Tibial artery (tissue), 4 donors: ENCODE results near the gene ARL1.
A peak's percentile ranks its signal among the peaks of the same experiment; 100 is the strongest.

Source experiments
- DNase-seq, 2 donors: peaks; one replicate each; pipeline ENCODE4 v3.0.0-alpha.2; 2019
- H3K27ac ChIP-seq, 2 donors: fragments of 200-600 bp; sonication (generic) in 1 of 2; 1 replicate in 1 of 2; 2 replicates in 1 of 2; pipeline ENCODE4 v1.5.1; 2018 to 2019; ENCODE audit warnings: mild to moderate bottlenecking in 1 of 2
- H3K27me3 ChIP-seq, 2 donors: fragments of 200-600 bp; sonication (generic) in 1 of 2; one replicate each; pipeline versions ENCODE4 v1.5.1 to v1.6.0; 2016 to 2019
- H3K36me3 ChIP-seq, 3 donors: fragments of 200-600 bp; sonication (generic) in 2 of 3; one replicate each; pipeline ENCODE4 v1.5.1; 2016 to 2019; ENCODE audit warnings: mild to moderate bottlenecking in 2 of 3
- H3K4me1 ChIP-seq, 4 donors: fragments of 200-600 bp; sonication (generic) in 2 of 4; 1 replicate in 3 of 4; 2 replicates in 1 of 4; pipeline ENCODE4 v1.5.1; 2016 to 2019
- H3K4me3 ChIP-seq, 2 donors: fragments of 200-600 bp; sonication (generic) in 1 of 2; 1 replicate in 1 of 2; 2 replicates in 1 of 2; pipeline ENCODE4 v1.5.1; 2018 to 2019; ENCODE audit warnings: mild to moderate bottlenecking in 2 of 2
- H3K9me3 ChIP-seq, 3 donors: fragments of 200-600 bp; sonication (generic) in 1 of 3; one replicate each; pipeline ENCODE4 v1.5.1; 2016 to 2019
- intact Hi-C: fragments of 100-400 bp; cut with DNase I; formaldehyde crosslinking; loops from one replicate; pipeline ENCODE4 v1.15.0; 2023; ENCODE audit warnings: low total_unique reads
- TF ChIP-seq, protein P1 (sequence below), 2 experiments: fragments of 200-600 bp in 1 of 2; fragments of 450-650 bp in 1 of 2; IDR thresholded peaks; one replicate each; pipeline ENCODE4 v1.5.1; 2017 to 2019; ENCODE audit warnings: antibody characterized with exemption in 2 of 2, mild to moderate bottlenecking in 1 of 2, moderate library complexity in 1 of 2

The ARL1 gene

DNA sequence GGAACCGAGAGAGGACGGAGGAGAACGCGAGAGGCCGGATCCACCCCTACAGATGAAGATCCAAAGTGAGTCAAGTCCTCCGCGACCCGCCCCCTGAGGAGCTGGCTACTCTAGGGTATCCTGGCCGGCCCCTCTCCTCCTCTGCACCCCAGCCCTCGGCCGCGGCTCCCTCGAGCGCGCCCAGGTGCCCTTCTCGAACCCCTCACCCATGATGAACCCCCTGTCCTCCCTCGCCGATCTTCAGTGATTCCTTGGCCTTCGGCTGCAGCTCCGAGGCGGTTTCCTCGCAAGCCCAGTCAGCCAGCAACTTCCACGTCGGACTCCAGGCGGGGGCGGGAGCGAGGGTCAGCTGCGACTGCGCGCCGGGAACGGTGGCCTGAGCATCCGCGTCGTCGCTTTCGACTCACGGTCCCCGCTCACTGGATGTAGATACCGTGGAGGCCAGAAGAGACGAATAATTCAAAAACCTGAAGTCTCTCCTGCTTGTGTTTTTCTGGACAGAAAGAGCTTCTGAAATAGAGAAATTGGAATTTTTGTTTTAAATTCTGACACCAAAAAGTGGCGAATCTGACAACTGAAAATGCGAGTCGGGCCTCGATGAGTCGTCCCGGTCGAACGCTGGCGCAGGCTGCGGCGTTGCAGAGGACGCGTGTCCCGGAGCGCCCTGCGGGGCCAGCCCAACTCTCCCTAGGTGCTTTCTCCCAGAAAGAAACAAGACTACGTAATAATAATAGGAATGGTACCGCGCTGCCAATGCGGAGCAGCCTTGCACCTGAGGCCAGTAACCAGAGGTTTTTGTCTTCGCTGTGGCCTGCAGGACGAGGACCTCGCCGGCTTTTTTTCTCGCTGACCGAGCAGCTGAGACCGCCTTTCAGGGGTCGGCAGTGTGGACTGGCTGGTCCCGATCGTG lies at the start of gene ARL1:
ARL1 (minus strand) TSS at position 337 of the 910 bp plus-strand sequence; CDS start at position 210, 127 bp downstream.
- H3K27ac ChIP-seq: peak within 1 kb of the TSS; percentile 90 to 91
- peak within 1 kb of the TSS; percentile 70 to 84 for H3K4me3 ChIP-seq
- TF ChIP-seq, protein P1, sequence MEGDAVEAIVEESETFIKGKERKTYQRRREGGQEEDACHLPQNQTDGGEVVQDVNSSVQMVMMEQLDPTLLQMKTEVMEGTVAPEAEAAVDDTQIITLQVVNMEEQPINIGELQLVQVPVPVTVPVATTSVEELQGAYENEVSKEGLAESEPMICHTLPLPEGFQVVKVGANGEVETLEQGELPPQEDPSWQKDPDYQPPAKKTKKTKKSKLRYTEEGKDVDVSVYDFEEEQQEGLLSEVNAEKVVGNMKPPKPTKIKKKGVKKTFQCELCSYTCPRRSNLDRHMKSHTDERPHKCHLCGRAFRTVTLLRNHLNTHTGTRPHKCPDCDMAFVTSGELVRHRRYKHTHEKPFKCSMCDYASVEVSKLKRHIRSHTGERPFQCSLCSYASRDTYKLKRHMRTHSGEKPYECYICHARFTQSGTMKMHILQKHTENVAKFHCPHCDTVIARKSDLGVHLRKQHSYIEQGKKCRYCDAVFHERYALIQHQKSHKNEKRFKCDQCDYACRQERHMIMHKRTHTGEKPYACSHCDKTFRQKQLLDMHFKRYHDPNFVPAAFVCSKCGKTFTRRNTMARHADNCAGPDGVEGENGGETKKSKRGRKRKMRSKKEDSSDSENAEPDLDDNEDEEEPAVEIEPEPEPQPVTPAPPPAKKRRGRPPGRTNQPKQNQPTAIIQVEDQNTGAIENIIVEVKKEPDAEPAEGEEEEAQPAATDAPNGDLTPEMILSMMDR (IDR thresholded peaks at IDR 0.05): no peak
- no peaks in the 10 kb centered on the region for H3K9me3 ChIP-seq
- H3K27me3 ChIP-seq: no peaks in the 10 kb centered on the region
- no peaks in the 10 kb centered on the region for H3K36me3 ChIP-seq
- peaks cover 0 to 36% (median 21%) of the 10 kb centered on the region in 4 donors for H3K4me1 ChIP-seq
- peak; percentile 83 to 91 for DNase-seq
- intact Hi-C loops: no loop called here

DNA sequence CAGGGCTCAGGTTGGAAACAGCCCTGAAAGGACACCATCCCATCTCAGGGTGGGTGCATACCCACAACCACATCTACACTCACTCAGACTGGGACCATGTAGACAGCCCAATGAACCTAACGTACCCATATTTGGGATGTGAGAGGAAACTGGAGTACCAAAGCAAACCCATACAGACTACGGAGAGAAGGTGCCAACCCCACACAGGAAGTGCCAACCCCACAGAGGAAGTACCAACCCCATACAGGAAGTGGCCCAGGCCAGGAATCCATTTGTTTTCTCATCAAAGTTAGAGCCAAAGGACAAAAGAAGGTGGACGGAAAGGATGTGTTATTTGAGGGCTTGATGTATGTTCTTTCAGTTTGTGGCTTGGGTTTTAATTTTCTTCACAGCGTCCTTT lies 48.1 kb upstream of the ARL1 start:
- H3K27me3 ChIP-seq: no peaks in the 10 kb centered on the region
- H3K4me3 ChIP-seq: no peak overlapping the region
- H3K36me3 ChIP-seq: no peaks in the 10 kb centered on the region
- TF ChIP-seq, protein P1 (IDR thresholded peaks at IDR 0.05): no peak
- intact Hi-C loops: no loop called here
- no peaks in the 10 kb centered on the region for H3K4me1 ChIP-seq
- no peak for DNase-seq
- H3K27ac ChIP-seq: no peak overlapping the region
- H3K9me3 ChIP-seq: no peaks in the 10 kb centered on the region

DNA sequence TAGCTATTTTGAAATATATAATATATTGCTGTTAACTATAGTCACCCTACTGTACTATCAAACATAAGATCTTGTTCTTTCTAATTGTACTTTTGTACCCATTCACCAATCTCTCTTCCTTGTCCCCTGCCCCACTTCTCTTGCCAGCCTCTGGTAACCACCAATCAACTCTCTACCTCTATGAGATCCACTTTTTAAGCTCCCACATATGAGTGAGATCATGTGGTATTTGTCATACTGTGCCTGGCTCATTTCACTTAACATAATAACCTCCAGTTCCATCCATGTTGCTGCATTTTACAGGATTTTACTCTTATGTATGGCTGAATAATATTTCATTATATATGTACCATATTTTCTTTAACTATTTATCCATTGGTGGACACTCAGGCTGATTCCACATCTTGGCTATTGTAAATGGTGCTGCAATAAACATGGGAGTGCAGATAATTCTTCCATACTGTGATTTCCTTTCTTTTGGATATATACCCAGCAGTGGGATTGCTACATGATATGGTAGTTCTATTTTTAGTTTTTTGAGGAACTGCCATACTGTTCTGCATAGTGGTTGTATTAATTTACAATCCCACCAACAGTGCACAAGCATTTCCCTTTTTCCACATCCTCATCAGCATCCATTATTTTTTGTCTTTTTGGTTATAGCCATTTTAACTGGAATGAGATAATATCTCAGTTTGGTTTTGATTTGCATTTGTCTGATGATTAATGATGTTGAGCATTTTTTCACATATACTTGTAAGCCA lies 34.1 kb upstream of the ARL1 start:
- Histone ChIP-seq H3K9me3 (no peaks in the 10 kb centered on the region), H3K27me3 (no peaks in the 10 kb centered on the region), H3K36me3 (no peaks in the 10 kb centered on the region), H3K4me1 (no peaks in the 10 kb centered on the region), H3K4me3 (no peak overlapping the region), H3K27ac (no peak overlapping the region)
- DNase-seq: no peak
- intact Hi-C loops: no loop called here
- TF ChIP-seq, protein P1 (IDR thresholded peaks at IDR 0.05): no peak

DNA sequence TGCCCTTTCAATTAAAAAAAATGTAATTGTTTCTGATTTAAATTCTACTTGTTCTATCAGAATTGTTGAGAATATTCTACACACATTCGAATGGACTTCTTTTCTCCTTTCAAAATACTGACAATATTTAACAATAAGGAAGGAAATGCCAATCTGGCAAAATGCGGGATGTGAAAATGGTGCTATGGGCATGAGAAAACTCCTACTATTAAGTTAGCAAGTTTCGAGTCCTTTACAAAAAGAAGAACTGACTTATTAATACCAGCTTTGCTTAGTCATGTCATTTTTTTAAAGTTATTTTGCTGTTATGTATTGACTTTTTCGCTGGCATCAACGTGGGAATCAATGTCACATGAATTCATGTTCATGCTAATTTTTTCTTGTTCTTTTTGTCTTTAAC lies 31.7 kb upstream of the ARL1 start:
- Histone ChIP-seq H3K27ac (no peak overlapping the region), H3K4me3 (no peak overlapping the region), H3K27me3 (no peaks in the 10 kb centered on the region), H3K9me3 (no peaks in the 10 kb centered on the region), H3K4me1 (no peaks in the 10 kb centered on the region), H3K36me3 (no peaks in the 10 kb centered on the region)
- TF ChIP-seq, protein P1 (IDR thresholded peaks at IDR 0.05): no peak
- DNase-seq: no peak
- intact Hi-C loops: no loop called here

DNA sequence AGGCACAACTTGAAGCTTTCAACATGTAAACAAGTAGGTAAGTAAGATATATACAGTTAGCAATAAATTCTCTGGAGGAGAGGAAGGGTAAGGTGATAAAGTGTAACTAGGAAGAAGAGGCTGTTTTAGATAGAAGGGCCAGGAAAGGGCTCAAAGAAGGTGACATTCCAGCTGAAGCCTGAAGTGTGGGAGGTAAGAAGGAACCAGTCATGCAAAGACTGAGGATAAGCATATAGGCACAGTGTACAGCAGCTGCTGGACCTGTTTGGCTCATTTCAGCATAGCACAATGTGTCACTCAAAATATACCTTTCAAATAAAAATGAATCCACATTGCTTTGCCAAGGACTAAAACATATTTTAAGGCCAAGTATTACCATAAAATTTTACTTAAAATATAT lies 28.6 kb upstream of the ARL1 start:
- Histone ChIP-seq H3K27me3 (no peaks in the 10 kb centered on the region), H3K27ac (no peak overlapping the region), H3K36me3 (no peaks in the 10 kb centered on the region), H3K4me1 (no peaks in the 10 kb centered on the region), H3K4me3 (no peak overlapping the region), H3K9me3 (no peaks in the 10 kb centered on the region)
- intact Hi-C loops: no loop called here
- DNase-seq: no peak
- TF ChIP-seq, protein P1 (IDR thresholded peaks at IDR 0.05): no peak
